GM21367 (cell line): ENCODE data around the gene ZC3H4.
"Not testable (repeated sequence)": the region's sequence is repeated elsewhere in the genome, so short reads cannot be mapped to it uniquely, and the experiment has no call there.

Source experiments
- ATAC-seq: cut with Tn5 transposase; IDR thresholded peaks from one replicate; pipeline ENCODE4 v1.9.1; 2021; ENCODE audit not compliant: unreplicated experiment

Gene ZC3H4

DNA sequence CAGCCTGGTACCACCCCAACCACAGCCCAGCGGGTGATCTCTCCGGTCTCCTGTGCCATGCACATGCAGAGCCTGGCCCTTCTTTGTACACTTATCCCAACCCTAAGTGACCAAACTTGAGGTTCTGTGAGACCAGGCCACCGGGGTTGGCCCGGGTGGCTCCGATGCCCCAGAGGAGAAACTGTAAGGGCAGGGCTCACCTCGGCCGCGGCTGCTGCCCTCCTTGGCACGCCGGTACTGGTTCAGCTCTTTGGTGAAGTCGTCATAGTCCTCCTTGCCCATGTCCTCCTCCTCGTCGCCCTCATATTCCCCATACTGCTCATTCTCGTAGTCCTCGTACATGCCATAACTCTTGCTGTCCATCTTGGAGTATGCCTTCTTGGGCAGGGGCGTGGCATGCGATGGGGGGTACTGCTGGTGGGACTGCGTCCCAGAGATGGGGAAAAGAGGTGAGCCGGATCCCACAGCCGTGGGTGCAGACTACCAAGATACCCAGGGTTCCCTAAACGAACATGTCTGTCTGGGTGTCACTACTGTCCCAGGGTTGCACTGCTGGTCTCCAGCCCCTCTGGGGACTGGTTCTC lies 23.7 kb downstream of the ZC3H4 start:
- no peak for ATAC-seq

DNA sequence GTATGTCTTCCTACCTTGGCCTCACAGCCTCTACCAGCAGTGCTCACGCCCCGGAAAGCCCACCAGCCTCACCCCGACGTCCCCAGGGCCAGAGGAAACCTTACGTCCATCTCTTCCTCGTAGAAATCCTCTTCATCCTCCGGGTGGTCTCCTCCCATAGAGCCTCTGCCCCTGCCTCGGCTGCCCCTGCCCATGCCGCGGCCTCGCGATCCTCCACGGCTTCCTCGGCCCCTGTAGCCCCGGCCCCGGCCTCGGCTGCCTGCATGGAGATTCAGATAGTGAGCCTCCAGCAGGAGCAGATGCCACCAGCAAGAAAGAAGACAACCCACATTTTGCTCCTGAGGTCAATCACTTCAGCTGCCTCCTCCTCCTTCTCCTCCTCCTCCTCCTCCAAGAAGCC lies 27.3 kb downstream of the ZC3H4 start:
- ATAC-seq = no peak

DNA sequence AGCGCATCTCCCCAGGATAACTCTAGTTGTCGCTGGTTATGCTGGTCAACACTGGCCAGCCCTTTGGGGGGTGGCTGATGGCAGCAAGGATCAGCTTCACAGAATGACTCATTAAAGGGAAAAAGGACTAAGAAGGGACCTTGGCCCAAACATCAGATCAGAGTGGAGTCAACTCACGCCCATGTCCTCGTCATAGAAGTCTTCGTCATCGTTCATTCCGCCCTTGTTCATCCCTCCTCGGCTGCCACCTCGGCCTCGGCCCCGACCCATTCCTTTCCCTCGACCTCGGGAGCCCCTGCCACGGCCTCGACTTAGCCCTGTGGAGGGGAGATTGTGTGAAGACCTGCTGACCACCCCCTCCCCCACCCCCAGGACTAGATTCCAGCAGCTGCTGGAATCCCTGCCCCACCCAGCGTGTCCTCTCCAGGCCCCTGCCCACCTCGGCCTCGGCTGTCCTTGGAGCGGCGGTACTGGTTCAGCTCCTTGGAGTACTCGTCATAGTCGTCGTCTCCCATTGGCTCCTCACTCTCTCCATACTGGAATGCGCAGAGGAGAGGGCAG lies 28.6 kb downstream of the ZC3H4 start:
- ATAC-seq = no peak

DNA sequence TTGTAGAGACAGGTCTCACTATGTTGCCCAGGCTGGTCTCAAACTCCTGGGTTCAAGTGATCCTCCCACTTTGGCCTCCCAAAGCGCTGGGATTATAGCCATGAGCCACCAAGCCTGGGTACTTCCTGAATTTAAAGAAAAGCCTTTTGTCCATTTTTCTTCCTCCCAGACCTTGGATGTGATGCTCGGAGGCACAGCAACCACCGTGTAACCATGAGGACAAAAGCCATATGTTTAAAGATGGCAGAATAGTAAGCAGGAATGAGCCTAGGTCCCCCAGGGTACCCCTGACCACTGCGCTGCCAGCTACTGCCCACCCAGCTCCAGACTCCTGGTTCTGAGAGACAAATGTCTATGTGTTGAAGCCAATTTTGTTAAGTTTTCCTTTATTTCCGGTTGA lies 31.1 kb downstream of the ZC3H4 start:
- no peak for ATAC-seq

DNA sequence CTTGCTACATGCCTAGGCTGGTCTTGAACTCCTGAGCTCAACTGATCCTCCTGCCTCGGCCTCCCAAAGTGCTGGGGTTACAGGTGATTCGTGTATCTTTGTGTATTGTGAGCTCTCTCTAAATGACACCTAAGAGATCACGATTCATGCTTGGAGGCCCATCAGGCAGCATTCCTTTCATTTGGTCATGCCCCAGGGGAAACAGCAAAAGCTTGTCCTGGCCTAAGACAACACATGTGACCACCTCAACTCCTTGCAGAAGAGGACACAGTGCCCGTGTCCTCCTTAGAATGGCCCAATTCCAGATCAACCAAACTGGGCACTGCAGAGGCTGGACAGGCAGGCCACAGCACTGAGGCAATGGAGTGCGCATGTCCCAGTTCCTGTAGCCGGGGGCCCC lies 32.5 kb downstream of the ZC3H4 start:
- ATAC-seq = no peak

DNA sequence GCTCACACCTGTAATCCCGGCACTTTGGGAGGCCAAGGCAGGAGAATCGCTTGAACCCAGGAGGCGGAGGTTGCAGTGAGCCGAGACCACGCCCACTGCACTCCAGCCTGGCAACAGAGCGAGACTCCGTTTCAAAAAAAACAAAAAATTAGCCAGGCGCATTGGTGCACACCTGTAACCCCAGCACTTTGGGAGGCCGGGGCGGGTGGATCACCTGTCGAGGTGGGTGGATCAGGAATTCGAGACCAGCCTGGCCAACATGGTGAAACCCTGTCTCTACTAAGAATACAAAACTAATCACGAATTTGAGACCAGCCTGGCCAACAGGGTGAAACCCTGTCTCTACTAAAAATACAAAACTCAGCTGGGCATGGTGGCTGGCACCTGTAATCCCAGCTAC lies 35.2 kb downstream of the ZC3H4 start:
- ATAC-seq = not testable (repeated sequence)

DNA sequence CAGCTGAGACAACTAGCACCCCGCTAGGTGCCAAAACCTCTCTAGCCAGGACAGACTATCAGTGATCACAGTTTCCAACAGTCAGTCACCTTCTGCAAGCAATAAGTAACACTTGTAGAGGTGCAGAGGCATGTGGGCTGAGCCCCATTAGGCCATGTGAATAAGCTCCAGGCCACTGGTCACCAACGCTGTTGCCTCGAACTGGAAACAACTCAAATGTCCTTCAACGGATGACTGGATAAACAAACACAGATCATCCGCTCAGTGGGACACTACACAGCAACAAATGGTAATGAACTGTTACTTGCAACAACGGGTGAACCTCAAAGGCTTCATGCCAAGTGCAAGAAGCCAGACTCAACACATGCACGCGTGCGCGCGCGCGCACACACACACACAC lies 37.6 kb downstream of the ZC3H4 start:
- no peak for ATAC-seq

DNA sequence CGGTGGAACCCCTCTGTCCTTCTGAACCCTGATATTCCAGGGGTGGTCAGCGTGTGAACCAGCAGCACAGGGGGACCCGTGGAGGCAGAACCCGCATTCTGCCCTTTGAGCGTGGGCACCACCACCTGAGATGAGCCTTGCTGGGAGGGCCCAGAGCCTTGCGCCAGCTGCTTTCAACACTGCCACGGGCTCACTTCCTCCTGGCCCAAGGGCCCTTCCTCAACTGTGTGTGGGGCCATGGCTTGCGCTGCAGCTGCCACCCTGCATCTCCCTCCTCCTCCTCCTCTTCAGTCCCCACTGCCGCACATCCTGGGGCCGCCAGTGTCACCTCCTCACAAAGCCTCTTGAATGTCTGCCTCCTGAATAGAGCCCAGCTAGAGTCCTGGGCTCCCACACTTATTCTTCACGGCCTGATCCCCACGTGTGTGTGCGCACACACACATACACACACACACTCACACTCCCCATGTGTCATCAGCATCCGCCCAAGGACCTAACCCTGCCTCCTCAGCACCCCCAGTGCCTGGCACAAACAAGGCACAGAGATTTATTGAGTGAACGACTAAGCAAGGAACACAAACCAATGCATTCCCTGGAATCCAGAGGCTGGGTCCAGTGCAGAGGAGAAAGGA lies 38.3 kb downstream of the ZC3H4 start:
- no peak for ATAC-seq

DNA sequence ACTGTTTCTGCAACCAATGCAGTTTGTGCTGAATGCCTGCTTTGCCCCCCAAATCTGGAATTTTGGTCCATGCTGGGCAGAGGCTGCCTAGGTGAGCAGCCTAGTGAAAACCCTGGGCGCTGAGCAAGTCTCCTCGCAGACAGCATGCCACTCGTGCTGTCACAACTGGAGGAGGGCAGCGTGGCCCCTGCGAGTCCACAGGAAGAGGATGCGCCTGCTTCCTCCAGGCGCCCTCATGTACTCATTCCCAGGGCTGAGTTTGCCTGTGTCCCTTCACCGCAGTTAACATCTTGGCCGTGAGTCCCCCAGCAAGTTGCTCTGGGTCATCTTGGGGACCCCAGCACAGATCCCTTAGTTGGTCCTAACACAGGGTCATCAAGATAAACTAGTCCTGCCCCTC lies 39.0 kb downstream of the ZC3H4 start:
- ATAC-seq = no peak

DNA sequence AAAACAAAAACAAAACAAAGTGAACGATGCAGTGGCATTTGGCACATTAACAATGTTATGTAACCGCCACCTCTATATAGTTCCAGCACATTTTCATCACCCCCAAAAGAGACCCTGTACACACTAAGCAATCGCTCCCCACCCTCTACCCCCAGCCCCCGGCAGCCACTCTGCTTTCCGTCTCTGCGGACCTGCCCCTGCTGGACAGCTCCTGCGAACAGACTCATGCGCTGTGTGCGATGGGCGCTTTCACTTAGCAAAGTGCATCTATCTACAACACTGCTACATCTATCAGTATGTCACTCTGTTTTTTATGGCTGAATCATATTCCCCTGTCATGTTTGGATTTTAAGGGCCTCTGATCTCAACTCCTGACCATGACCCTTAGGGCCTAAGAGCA lies 40.0 kb downstream of the ZC3H4 start:
- ATAC-seq = no peak

DNA sequence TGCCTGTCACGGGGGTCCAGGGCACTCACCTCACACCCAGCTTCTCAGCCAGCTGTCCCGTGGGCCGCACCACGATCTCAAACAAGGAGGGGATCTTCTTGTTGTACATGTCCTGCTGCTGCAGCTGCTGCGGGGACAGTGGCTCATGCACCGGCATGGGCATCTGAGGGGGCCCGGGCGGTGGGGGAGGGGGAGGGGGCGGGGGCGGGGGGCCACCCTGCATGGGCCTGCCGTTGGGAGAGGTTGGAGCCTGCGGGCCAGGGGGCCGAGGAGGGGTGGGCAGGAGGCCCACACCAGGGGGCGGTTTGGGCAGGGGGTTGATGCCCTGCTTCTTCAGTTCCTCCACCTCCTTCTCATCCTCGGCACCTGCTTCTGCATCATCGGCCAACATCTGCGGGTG lies 41.3 kb downstream of the ZC3H4 start:
- no peak for ATAC-seq

DNA sequence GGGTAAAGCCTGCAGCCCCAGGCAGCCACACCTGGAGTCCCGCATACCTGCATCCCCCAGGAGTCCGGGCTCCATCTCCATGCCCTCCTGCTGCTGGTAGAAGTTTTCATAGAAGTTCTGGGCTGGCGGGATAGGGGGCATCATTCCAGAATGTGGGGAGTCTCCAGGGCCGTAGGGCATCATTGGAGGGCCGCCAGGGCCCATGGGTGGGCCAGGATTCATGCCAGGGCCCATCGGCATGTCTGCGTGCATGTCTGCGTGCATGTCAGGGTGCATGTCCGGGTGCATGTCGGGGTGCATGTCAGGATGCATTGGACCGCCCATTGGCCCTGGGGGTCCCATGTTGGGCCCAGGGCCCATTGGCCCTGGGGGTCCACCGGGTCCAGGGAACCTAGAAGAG lies 41.8 kb downstream of the ZC3H4 start:
- ATAC-seq = no peak

DNA sequence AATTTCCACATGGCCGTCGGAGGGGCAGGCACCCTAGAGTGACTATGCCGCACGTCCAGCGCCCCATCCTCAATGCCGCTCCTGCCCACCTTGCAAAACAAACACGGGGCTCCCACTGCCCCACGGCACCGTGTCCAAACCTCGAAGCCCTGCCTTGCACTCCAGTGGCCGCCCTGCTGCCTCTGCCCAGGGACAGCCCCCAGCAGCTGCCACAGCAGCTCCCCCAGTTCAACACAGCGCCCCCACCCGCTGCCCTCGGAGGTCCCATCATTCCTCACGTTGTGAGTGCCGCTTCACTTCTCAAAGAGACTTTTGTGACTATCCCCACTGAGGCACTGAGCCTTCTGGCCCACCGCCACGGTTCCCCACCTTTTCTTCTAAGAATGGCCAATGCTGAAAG lies 42.8 kb downstream of the ZC3H4 start:
- no peak for ATAC-seq

DNA sequence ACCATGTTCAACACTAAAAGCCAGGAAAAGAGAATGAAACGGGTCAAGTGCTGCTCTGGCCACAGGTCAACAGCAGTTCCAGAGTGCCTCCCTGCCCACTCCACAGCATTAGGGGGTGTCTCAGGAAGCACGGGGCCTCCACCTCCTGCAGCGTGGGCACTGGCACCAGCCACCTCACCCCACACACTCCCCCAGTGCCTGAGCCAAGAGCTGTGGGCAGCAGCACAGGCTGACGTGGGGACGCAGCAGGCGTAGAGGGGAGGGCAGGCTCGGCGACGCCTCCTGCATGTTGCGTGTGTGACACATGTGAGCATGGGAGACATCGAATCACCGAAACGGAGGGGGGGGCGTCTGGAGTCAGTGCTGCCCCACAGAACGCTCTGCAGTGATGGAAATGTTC lies 43.8 kb downstream of the ZC3H4 start:
- no peak for ATAC-seq

DNA sequence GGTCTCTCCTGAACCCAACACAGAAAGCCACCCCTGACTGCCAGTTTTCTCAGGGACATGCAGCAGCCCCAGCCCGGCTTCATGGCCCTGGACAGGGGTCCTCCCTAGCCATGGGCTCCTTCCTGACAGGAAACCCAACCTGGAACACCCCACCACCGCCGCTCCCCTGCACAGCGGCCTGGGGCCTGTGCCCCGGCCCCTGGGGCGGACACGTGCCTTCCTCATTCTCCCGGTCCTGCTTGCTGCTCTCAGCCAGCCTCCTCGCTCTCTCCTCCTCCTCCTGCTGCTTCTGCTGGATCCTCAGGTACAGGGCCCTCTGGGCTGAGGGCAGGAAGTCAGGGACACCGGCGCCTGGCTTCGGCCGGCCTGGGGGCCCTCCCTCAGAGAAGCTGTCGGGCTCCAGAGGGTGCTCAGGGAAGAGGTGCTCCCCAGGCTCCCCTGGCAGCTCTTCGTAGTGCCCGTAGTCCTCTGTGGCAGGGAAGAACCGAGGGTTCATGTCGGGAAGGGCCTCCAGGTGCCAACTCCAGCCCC lies 44.6 kb downstream of the ZC3H4 start:
- ATAC-seq = no peak

DNA sequence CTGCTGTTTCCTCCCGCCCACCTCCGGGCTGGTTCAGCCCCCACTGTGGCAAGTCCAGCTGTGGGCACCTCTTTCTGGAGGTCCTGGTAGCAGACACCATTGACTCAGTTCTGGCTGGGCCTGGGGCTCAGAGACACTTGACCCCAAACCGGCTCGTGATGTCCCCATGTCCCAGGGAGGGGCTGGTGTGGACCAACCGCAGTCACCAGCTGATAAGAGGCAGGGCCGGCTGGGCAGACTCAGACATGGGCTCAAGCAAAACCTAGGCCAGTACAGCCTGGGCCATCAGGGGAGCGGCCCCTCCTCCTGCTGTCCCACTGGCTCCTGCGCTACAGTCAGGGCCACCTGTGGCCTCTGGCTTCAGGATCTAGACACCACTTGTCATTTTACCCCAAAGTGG lies 45.3 kb downstream of the ZC3H4 start:
- ATAC-seq = no peak

DNA sequence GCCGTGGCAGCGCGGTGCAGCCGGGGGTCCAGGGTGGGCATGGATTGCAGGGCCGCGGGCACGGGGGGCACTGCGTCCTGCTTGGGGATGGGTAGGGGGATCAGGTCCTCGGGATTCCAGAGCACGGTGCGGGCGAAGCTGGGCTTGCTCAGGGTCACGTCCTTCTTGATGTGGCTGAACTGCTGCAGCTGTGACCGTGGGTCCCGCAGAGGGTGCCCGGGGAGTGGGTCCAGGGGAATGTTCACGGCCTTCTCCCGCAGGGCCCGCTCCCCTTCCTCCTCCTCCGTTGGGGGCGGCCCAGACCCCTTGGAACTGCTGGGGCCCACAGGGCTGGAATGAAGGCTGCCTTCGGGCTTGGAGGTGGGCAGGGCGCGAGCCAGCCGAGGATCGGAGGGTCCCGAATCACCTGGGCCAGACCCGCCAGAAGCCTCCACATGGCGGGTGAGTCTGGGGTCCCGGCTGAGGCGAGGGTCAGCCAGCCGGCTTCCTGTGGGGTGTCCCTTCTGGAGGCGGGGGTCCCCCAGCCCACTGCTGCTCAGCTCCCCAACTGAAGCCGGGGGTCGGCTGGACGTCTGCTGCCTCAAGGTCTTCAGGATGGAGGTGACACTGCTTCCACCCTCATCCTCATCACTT lies 46.2 kb downstream of the ZC3H4 start:
- ATAC-seq = no peak

DNA sequence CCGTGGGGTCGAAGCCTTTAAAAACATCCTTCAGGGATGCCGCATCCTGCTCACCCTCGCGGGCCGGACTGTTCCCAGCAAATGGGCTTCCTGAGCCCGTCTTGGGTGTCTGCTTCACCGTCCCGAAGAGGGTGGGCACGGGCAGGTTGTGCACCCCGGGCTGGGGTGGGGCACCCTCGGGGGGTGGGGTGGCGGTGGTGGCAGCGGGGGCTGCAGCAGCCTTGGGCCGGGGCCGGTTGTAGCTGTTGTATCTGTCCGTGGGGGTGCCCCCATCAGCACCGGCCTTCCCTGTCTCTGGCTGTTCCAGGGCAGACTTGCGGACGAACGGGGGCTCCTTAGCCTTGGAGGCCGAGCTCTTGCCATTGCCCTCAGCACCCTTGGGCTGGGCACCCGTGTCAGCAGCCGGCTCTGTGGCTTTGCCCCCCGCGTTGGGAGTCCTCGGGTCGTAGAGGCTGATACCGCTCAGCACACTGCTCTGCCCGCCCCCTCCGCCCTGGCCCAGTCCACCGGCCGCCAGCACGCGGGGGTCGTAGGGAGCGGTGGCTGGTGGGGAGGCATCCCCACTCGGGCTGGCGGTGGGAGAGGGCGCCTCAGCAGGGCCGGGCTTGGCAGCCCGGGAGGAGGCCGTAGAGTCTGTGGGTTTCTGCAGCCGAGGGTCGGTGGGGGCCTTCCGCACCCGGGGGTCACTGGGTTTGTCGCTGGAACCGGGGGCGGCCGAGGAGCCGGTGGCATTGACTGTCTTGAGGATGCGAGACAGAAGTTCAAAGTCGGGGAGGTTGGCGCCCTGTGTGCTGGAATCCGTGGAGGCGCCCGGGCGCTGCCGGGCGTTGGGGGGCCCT lies 47.0 kb downstream of the ZC3H4 start:
- ATAC-seq = no peak

DNA sequence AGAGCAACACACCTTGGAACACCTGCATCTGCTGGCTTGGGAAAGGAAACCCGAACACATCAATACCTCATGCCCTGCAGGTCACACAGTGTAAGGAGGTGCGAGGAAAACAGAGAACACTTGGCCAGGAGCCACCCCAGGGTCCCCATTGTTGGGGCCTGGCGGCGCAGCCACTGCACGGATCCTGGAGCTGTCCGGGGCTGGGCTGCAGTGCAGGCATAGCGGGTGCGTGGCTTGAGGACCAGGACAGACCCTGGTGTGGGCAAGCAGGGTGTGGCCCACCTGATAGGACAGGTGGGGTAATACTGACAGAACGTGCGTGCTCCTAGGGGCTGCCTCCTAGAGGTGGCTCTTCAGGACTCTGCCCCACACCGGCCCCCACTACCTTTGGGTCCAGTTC lies 48.3 kb downstream of the ZC3H4 start:
- ATAC-seq = no peak

DNA sequence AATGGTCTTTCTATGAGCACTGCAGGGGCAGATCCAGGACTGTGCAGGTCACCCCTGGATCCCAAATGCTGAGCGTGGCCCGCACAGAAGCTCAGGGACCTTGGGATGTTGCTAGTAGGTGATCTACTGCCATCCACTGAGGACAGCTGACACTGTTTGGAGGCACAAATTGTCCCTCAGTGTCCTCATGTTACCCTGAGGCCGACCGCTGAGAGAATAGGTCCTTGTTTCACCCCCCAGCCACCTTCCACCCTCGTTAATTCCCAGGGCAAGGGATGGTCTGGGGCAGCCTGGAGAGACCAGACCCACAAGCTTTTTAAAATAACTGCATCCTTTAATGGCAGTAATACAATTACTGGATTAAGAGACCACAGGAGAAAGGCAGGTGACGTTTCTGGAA lies 49.7 kb downstream of the ZC3H4 start:
- no peak for ATAC-seq

DNA sequence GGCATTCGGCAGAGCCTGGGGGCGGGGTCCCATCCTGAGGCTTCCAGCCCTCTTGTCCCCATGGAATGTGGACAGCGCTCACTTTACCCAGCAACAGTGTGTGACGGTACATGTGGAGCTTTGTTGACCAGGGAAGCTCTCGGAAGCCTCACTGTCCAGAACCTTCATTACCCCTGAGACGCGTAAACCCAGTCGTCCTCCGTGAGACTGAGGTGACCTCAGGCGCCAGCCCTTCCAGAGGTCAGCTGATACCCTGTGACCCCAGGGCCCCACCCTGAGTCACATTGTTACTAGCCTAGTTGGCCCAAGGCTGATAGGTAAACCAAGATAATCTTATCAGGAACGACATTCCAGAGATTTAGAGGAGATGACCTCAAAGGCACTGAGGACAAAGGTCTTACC lies 55.0 kb downstream of the ZC3H4 start:
- no peak for ATAC-seq
